Neural cell (in vitro differentiated cells): ENCODE data around the gene POU3F1. TPM values are rescaled to one million over a fixed set of nuclear protein-coding genes. Genes with fewer than 3 reads are reported as not detected.

ENCODE experiments used
- H2AFZ ChIP-seq: fragments of 200-600, 300-800 bp; sonication (generic), shearing (Covaris generic); 2 replicates; pipeline ENCODE4 v1.6.0; 2014; ENCODE audit warnings: low read depth, mild to moderate bottlenecking, antibody characterized with exemption, low read length, moderate library complexity
- H3F3A ChIP-seq: fragments of 200-600 bp; shearing (Covaris generic); 2 replicates; pipeline ENCODE4 v1.6.1; 2016; ENCODE audit warnings: mild to moderate bottlenecking, moderate library complexity, mixed read lengths, antibody characterized with exemption, low read length; ENCODE audit not compliant: insufficient read depth, poor library complexity, severe bottlenecking
- H3K27ac ChIP-seq: fragments of 200-600, 300-800 bp; sonication (generic), shearing (Covaris generic); 2 replicates; pipeline ENCODE4 v1.5.1; 2014; ENCODE audit warnings: mild to moderate bottlenecking, low read length, moderate library complexity
- H3K27me3 ChIP-seq: fragments of 300-800, 200-600 bp; sonication (generic), shearing (Covaris generic); 2 replicates; pipeline ENCODE4 v1.6.0; 2014; ENCODE audit warnings: mild to moderate bottlenecking, low read depth, low read length, moderate library complexity; ENCODE audit not compliant: insufficient read depth
- H3K36me3 ChIP-seq: fragments of 300-800, 200-600 bp; sonication (generic), shearing (Covaris generic); 2 replicates; pipeline ENCODE4 v1.5.1; 2014; ENCODE audit warnings: mild to moderate bottlenecking, antibody characterized with exemption, low read length, moderate library complexity; ENCODE audit not compliant: insufficient read depth
- H3K4me2 ChIP-seq: fragments of 300-800, 200-600 bp; sonication (generic), shearing (Covaris generic); 2 replicates; pipeline ENCODE4 v1.6.0; 2014; ENCODE audit warnings: mild to moderate bottlenecking, low read length
- H3K4me3 ChIP-seq: fragments of 300-800, 200-600 bp; sonication (generic), shearing (Covaris generic); 2 replicates; pipeline ENCODE4 v1.5.1; 2014; ENCODE audit warnings: mild to moderate bottlenecking, low read length, moderate library complexity
- H3K79me2 ChIP-seq: fragments of 200-600 bp; shearing (Covaris generic); replicated peaks from 2 replicates; pipeline ENCODE4 v1.6.0; 2014; ENCODE audit warnings: mild to moderate bottlenecking, low read length, moderate library complexity; ENCODE audit not compliant: insufficient read depth
- H3K9ac ChIP-seq: fragments of 300-800, 200-600 bp; sonication (generic), shearing (Covaris generic); 2 replicates; pipeline ENCODE4 v1.6.1; 2016; ENCODE audit warnings: mild to moderate bottlenecking, low read length, mixed read lengths
- H3K9me2 ChIP-seq: fragments of 200-600 bp; shearing (Covaris generic); 2 replicates; pipeline ENCODE4 v1.6.1; 2016; ENCODE audit warnings: mild to moderate bottlenecking, low read length, mixed read lengths; ENCODE audit not compliant: insufficient read depth
- H3K9me3 ChIP-seq: fragments of 200-600, 300-800 bp; sonication (generic), shearing (Covaris generic); 2 replicates; pipeline ENCODE4 v1.6.1; 2016; ENCODE audit warnings: mild to moderate bottlenecking, mixed run types, low read length, moderate library complexity, mixed read lengths
- H4K20me1 ChIP-seq: fragments of 200-600 bp; shearing (Covaris generic); 2 replicates; pipeline ENCODE4 v1.6.1; 2016; ENCODE audit warnings: mild to moderate bottlenecking, mixed run types; ENCODE audit not compliant: insufficient read depth
- CTCF ChIP-seq: fragments of 450-650 bp; IDR thresholded peaks from 2 replicates; pipeline ENCODE4 v1.5.1; 2014; ENCODE audit warnings: antibody characterized with exemption, mild to moderate bottlenecking, moderate library complexity; ENCODE audit not compliant: poor library complexity, severe bottlenecking
- EP300 ChIP-seq: fragments of 450-650 bp; conservative IDR thresholded peaks from 2 replicates; pipeline ENCODE4 v1.6.1; 2014; ENCODE audit warnings: antibody characterized with exemption, mild to moderate bottlenecking, moderate library complexity; ENCODE audit not compliant: poor library complexity, severe bottlenecking
- EZH2 ChIP-seq: fragments of 200-600, 300-800 bp; shearing (Covaris generic), sonication (generic); IDR thresholded peaks from 2 replicates; pipeline ENCODE4 v1.6.1; 2014; ENCODE audit warnings: antibody characterized with exemption, low read length, borderline replicate concordance, mild to moderate bottlenecking; ENCODE audit not compliant: insufficient read depth, poor library complexity, severe bottlenecking
- MXI1 ChIP-seq: fragments of 450-650 bp; conservative IDR thresholded peaks from 2 replicates; pipeline ENCODE4 v1.6.1; 2014; ENCODE audit warnings: antibody characterized with exemption, mild to moderate bottlenecking; ENCODE audit not compliant: poor library complexity, severe bottlenecking
- POLR2AphosphoS5 ChIP-seq: IDR thresholded peaks from 2 replicates; pipeline ENCODE4 v1.6.1; 2012
- RAD21 ChIP-seq: fragments of 450-650 bp; conservative IDR thresholded peaks from 2 replicates; pipeline ENCODE4 v1.6.1; 2014; ENCODE audit warnings: antibody characterized with exemption, mild to moderate bottlenecking, moderate library complexity
- REST ChIP-seq: IDR thresholded peaks from 2 replicates; pipeline ENCODE4 v1.6.1; 2012; ENCODE audit warnings: borderline replicate concordance
- SMC3 ChIP-seq: fragments of 450-650 bp; conservative IDR thresholded peaks from 2 replicates; pipeline ENCODE4 v1.6.1; 2014; ENCODE audit warnings: antibody characterized with exemption, mild to moderate bottlenecking, moderate library complexity; ENCODE audit not compliant: poor library complexity
- TAF1 ChIP-seq: IDR thresholded peaks from 2 replicates; pipeline ENCODE4 v1.6.1; 2012; ENCODE audit warnings: low read depth
- polyA plus RNA-seq: library from polyadenylated mRNA; depleted of rRNA; stranded (reverse); fragments of >200 nt; gene quantifications from 2 replicates; pipeline ENCODE4 v1.2.3, GENCODE V29; 2014

The POU3F1 gene
- polyA plus RNA-seq, 1 donor from 2014 or later, result 3.1 TPM

- no peak overlapping the region for H2AFZ ChIP-seq
- no peaks in the 10 kb centered on the region for H3K9me3 ChIP-seq
- H3F3A ChIP-seq, result no peaks in the 10 kb centered on the region
- H3K9ac ChIP-seq, result no peak overlapping the region
- no peaks in the 10 kb centered on the region for H3K79me2 ChIP-seq
- no peaks in the 10 kb centered on the region for H4K20me1 ChIP-seq
- H3K4me3 ChIP-seq, result no peak overlapping the region
- H3K4me2 ChIP-seq, result no peak overlapping the region
- TF ChIP-seq EZH2, result no peak
- no peak for TF ChIP-seq TAF1
- no peak for TF ChIP-seq CTCF
- H3K36me3 ChIP-seq, result no peaks in the 10 kb centered on the region
- H3K9me2 ChIP-seq, result no peaks in the 10 kb centered on the region
- no peaks in the 10 kb centered on the region for H3K27me3 ChIP-seq
- H3K27ac ChIP-seq, result no peak overlapping the region
Measured at GRCh38 chr1:38055965-38056364, 9.4 kb upstream of the POU3F1 start.

- no peaks in the 10 kb centered on the region for H3F3A ChIP-seq
- H3K27me3 ChIP-seq, result no peaks in the 10 kb centered on the region
- no peak overlapping the region for H3K4me3 ChIP-seq
- TF ChIP-seq POLR2AphosphoS5 (no peak), MXI1 (no peak), RAD21 (no peak)
- H3K79me2 ChIP-seq, result no peaks in the 10 kb centered on the region
- H3K9me3 ChIP-seq, result no peaks in the 10 kb centered on the region
- H4K20me1 ChIP-seq, result no peaks in the 10 kb centered on the region
- H3K9ac ChIP-seq, result no peak overlapping the region
- H3K27ac ChIP-seq, result no peak overlapping the region
- H2AFZ ChIP-seq, result no peak overlapping the region
- no peak overlapping the region for H3K4me2 ChIP-seq
- no peaks in the 10 kb centered on the region for H3K9me2 ChIP-seq
- H3K36me3 ChIP-seq, result no peaks in the 10 kb centered on the region
Measured at GRCh38 chr1:38055398-38055797, 8.8 kb upstream of the POU3F1 start.

GRCh38 chr1:38053416-38054091 is 7.0 kb upstream of the POU3F1 start:
- Histone ChIP-seq H3K9me3 (no peaks in the 10 kb centered on the region), H3K9me2 (no peaks in the 10 kb centered on the region), H3K27ac (no peak overlapping the region), H2AFZ (no peak overlapping the region), H3K4me3 (no peak overlapping the region), H3K36me3 (no peaks in the 10 kb centered on the region), H3F3A (no peaks in the 10 kb centered on the region), H3K79me2 (peaks cover 6% of the 10 kb centered on the region), H3K27me3 (no peaks in the 10 kb centered on the region), H3K9ac (no peak overlapping the region), H3K4me2 (no peak overlapping the region), H4K20me1 (no peaks in the 10 kb centered on the region)
- TF ChIP-seq SMC3 (no peak), EP300 (no peak), EZH2 (no peak), MXI1 (no peak), CTCF (no peak), TAF1 (no peak), RAD21 (no peak), POLR2AphosphoS5 (no peak), REST (no peak)
